ENCODE results near the gene MYH15.

Gene MYH15

GRCh38 chr3:108343491-108343890, 166.9 kb downstream of the MYH15 start:
- FAIRE-seq (peak; percentile 23), DNase-seq (ENCODE audit: insufficient read length, low spot score) (no peak)

GRCh38 chr3:108342837-108343486, 167.4 kb downstream of the MYH15 start:
- FAIRE-seq (peak; percentile 14), DNase-seq (ENCODE audit: insufficient read length, low spot score) (no peak)

DNA sequence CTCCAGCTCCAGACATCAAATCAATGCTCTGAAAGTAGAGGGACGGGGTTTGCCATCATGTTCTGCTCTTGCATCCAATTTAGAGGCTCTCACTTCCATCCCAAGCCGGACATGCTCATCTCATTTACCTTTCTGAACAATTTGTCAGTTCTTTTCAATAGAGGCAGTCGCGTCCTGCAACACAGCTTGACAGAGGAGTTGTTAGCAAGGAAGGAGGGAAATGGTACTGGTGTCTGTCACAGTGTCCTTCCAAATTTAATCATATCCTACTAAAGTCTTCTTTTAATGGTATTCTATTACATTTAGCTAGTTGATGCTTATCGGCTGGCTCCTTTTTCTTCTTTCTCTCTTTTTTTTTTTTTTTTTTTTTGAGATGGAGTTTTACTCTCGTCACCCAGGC, 168.5 kb downstream of the MYH15 start:
- no peak for DNase-seq (ENCODE audit: insufficient read length, low spot score)
- no peak for FAIRE-seq

DNA sequence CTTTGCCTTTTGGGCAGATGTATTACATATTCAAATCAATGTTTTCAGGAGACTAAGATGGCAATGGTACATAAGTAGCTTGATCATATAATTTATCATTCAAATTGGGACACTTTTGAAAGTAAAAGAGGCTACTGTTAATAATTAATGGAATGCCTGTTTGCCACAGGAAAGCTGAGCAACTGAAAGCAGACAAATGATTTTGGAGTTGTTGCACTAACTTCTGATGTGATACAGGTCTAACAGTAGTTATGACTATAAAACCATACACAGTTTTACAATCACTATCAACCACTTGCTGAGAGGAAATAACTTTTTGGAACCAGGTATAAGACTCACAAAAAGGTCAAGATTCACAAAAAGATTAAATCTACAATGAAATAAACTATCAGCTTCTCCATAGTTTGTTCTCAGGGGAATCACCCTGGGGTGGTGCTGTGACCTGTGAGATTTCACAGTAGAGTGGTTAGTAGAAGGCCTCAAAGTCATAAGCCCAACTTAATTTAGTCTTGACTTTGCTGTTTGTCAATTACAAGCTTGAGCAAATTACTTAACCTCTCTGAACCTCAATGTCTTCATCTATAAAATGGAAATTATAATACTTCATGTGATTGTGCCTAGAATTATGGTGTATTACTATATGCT, 171.4 kb downstream of the MYH15 start:
- no peak for DNase-seq (ENCODE audit: insufficient read length, low spot score)

DNA sequence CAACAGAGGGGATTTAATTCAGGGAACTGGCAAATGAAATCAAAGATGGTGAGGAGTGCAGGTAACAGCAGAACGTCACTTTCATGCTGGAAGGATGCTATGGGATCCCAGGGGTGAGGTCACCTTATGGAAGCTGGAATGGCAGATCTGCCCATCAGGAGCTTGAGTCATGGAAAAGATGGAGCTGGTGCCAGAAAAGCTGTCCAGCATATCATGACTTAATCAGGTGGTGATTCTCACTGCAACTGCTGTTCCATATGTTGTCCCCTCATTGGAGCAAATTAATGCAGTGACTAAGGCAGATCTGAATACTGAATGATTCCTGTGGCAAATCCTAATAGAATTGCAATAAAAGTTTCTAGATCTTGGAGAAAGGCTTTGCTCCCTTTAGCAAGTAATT, 175.7 kb downstream of the MYH15 start:
- FAIRE-seq = no peak

More for the DNA sequence above, 171.4 kb downstream of the MYH15 start:
- FAIRE-seq = peak; percentile 84

DNA sequence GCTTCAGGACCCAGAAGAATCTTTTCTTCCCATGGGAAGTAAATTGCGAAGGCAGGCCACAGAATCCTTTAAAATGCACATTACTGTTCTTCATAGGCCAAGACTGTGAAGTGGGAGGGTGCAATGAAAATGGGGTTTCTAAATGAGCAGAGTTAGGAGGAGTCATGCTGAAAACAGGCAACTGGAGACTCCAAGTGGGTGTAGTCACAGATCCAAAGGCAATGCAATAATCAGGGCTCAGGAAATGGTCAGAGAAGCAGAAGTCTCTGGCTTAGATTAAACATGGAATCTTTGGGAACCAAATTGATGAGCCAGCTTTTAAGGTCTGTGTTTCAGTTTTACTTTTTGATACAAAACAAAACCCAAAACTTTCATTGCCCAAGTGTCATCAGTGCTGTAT, 176.4 kb downstream of the MYH15 start:
- DNase-seq (ENCODE audit: insufficient read length, low spot score) (no peak), FAIRE-seq (no peak)

More for the DNA sequence above, 175.7 kb downstream of the MYH15 start:
- DNase-seq (ENCODE audit: insufficient read length, low spot score) = no peak

DNA sequence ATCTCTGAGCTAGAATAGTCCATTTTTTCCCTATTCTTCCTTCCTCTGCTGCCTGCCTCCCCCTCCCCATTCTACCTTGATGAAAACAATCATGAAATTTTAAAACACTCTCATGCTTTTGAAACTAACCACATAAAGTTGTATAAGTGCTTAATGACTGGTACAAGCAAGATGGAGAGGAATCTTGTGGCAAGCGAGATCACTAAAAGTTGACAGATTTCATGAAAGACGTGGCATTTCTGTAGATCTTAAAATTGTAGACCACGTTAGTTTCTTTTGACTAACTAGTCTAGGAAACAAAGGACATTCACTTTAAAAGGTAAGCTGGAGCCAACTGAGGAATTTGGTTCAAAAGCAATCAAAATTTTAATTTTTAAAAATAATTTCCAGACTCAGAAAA, 178.6 kb downstream of the MYH15 start:
- no peak for FAIRE-seq
- DNase-seq (ENCODE audit: insufficient read length, low spot score) = no peak
